HepG2 (cell line): ENCODE data around the gene SEC14L1. TPM values are rescaled to one million over a fixed set of nuclear protein-coding genes. Genes with fewer than 3 reads are reported as not detected.

Experiments
- AFF4 ChIP-seq: sonication (generic); formaldehyde crosslinking; IDR thresholded peaks from 2 replicates; pipeline ENCODE4 v1.4.0; 2020; ENCODE audit warnings: missing genetic modification reagents
- CCAR2 ChIP-seq: fragments of 200-400 bp; formaldehyde crosslinking; optimal IDR thresholded peaks from 2 replicates; pipeline ENCODE3; 2018; ENCODE audit warnings: low read depth, mild to moderate bottlenecking, low read length, moderate library complexity
- ETV6 ChIP-seq: sonication (generic); formaldehyde crosslinking; conservative IDR thresholded peaks from 2 replicates; pipeline ENCODE4 v1.4.0; 2020; ENCODE audit warnings: missing genetic modification reagents
- HNF4A ChIP-seq: sonication (generic); formaldehyde crosslinking; IDR thresholded peaks from 2 replicates; pipeline ENCODE4 v1.4.0; 2020; ENCODE audit warnings: missing genetic modification reagents
- KAT8 ChIP-seq: IDR thresholded peaks from 2 replicates; pipeline ENCODE4 v1.6.1; 2016; ENCODE audit warnings: missing genetic modification reagents, missing compliant biosample characterization
- PATZ1 ChIP-seq: sonication (generic); formaldehyde crosslinking; IDR thresholded peaks from 2 replicates; pipeline ENCODE4 v1.4.0; 2020; ENCODE audit warnings: missing genetic modification reagents
- PAXIP1 ChIP-seq: sonication (generic); formaldehyde crosslinking; conservative IDR thresholded peaks from 2 replicates; pipeline ENCODE4 v1.4.0; 2020; ENCODE audit warnings: mild to moderate bottlenecking, missing genetic modification reagents, moderate library complexity
- SNAI1 ChIP-seq: sonication (generic); formaldehyde crosslinking; IDR thresholded peaks from 2 replicates; pipeline ENCODE4 v1.5.0; 2020; ENCODE audit warnings: mild to moderate bottlenecking, missing genetic modification reagents, borderline replicate concordance
- ZNF691 ChIP-seq: sonication (generic); formaldehyde crosslinking; IDR thresholded peaks from 2 replicates; pipeline ENCODE4 v1.4.0; 2020; ENCODE audit warnings: missing genetic modification reagents, low read depth, mild to moderate bottlenecking, borderline replicate concordance
- ZNF776 ChIP-seq: sonication (generic); formaldehyde crosslinking; IDR thresholded peaks from 2 replicates; pipeline ENCODE4 v1.4.0; 2020; ENCODE audit warnings: mild to moderate bottlenecking, missing genetic modification reagents
- polyA plus RNA-seq, 8 experiments: library from polyadenylated mRNA; depleted of rRNA in 3 of 8; stranded (reverse) in 7 of 8; unstranded in 1 of 8; fragments of >200 nt; fragmentation: Illumina TruSeq in 4 of 8; extraction: Trizol in 4 of 8; gene quantifications; 2 replicates each; pipeline versions ENCODE4 v1.2.1 to v1.2.3, GENCODE V29; 2011 to 2016; ENCODE audit warnings: low read depth in 4 of 8, missing spikeins in 1 of 8, mixed read lengths in 1 of 8; ENCODE audit not compliant: insufficient read depth in 1 of 8
- total RNA-seq, 5 experiments: library from RNA; depleted of rRNA; stranded (reverse); fragments of >200 nt; fragmentation: Illumina TruSeq; extraction: Trizol; gene quantifications; 2 replicates each; pipeline ENCODE4 v1.2.3, GENCODE V29; 2016; ENCODE audit warnings: low read depth in 1 of 5
- TF ChIP-seq, protein P1 (sequence below): sonication (generic); formaldehyde crosslinking; IDR thresholded peaks from 2 replicates; pipeline ENCODE4 v1.9.0; 2021; ENCODE audit warnings: mild to moderate bottlenecking, missing genetic modification reagents

SEC14L1 gene
- total and polyA plus RNA-seq, 2 of the 13 experiments (the other 11 are each of a cell fraction or from before 2014, with no cell fraction given): 26.3 to 43.9 TPM

- TF ChIP-seq, protein P1, sequence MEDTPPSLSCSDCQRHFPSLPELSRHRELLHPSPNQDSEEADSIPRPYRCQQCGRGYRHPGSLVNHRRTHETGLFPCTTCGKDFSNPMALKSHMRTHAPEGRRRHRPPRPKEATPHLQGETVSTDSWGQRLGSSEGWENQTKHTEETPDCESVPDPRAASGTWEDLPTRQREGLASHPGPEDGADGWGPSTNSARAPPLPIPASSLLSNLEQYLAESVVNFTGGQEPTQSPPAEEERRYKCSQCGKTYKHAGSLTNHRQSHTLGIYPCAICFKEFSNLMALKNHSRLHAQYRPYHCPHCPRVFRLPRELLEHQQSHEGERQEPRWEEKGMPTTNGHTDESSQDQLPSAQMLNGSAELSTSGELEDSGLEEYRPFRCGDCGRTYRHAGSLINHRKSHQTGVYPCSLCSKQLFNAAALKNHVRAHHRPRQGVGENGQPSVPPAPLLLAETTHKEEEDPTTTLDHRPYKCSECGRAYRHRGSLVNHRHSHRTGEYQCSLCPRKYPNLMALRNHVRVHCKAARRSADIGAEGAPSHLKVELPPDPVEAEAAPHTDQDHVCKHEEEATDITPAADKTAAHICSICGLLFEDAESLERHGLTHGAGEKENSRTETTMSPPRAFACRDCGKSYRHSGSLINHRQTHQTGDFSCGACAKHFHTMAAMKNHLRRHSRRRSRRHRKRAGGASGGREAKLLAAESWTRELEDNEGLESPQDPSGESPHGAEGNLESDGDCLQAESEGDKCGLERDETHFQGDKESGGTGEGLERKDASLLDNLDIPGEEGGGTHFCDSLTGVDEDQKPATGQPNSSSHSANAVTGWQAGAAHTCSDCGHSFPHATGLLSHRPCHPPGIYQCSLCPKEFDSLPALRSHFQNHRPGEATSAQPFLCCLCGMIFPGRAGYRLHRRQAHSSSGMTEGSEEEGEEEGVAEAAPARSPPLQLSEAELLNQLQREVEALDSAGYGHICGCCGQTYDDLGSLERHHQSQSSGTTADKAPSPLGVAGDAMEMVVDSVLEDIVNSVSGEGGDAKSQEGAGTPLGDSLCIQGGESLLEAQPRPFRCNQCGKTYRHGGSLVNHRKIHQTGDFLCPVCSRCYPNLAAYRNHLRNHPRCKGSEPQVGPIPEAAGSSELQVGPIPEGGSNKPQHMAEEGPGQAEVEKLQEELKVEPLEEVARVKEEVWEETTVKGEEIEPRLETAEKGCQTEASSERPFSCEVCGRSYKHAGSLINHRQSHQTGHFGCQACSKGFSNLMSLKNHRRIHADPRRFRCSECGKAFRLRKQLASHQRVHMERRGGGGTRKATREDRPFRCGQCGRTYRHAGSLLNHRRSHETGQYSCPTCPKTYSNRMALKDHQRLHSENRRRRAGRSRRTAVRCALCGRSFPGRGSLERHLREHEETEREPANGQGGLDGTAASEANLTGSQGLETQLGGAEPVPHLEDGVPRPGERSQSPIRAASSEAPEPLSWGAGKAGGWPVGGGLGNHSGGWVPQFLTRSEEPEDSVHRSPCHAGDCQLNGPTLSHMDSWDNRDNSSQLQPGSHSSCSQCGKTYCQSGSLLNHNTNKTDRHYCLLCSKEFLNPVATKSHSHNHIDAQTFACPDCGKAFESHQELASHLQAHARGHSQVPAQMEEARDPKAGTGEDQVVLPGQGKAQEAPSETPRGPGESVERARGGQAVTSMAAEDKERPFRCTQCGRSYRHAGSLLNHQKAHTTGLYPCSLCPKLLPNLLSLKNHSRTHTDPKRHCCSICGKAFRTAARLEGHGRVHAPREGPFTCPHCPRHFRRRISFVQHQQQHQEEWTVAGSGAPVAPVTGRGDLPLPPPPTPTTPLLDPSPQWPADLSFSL: no peak
- TF ChIP-seq ZNF776 (0 out of 2 replicates have a peak, but pooled peaks have one; percentile 44), ETV6 (CRISPR knock-in tag) (no peak; the same call in 1 of the 2 replicates), CCAR2 (no peak), KAT8 (CRISPR knock-in tag) (peak; percentile 61; the same call in 1 of the 2 replicates), SNAI1 (CRISPR knock-in tag) (no peak), AFF4 (CRISPR knock-in tag) (no peak), ZNF691 (CRISPR knock-in tag) (0 out of 2 replicates have a peak, but pooled peaks have one; percentile 24), HNF4A (no peak), PAXIP1 (CRISPR knock-in tag) (0 out of 2 replicates have a peak, but pooled peaks have one; percentile 28), PATZ1 (CRISPR knock-in tag) (peak; percentile 84)
Observed at GRCh38 chr17:77247048-77247541, 106.3 kb downstream of the SEC14L1 start (continued).
